Measurements from ENCODE around the gene ZNFX1.
"Not testable (repeated sequence)": the region's sequence is repeated elsewhere in the genome, so short reads cannot be mapped to it uniquely, and the experiment has no call there.

The ZNFX1 gene

GRCh38 chr20:49306903-49307620 is 29.2 kb upstream of the ZNFX1 start:
- H3K36me3 Mint-ChIP-seq: no peaks in the 10 kb centered on the region

GRCh38 chr20:49303065-49303552 is 25.3 kb upstream of the ZNFX1 start:
- H3K9me3 Mint-ChIP-seq: no peaks in the 10 kb centered on the region
- peaks cover 1% of the 10 kb centered on the region for H3K36me3 Mint-ChIP-seq
- H3K4me3 Mint-ChIP-seq: no peak overlapping the region
- H3K4me1 Mint-ChIP-seq: peaks cover 4% of the 10 kb centered on the region
- no peaks in the 10 kb centered on the region for H3K27me3 Mint-ChIP-seq
- H3K27ac Mint-ChIP-seq: no peak overlapping the region

More at GRCh38 chr20:49306903-49307620, 29.2 kb upstream of the ZNFX1 start:
- Mint-ChIP-seq H3K4me3 (no peak overlapping the region), H3K27me3 (no peaks in the 10 kb centered on the region), H3K27ac (no peak overlapping the region), H3K4me1 (peaks cover 4% of the 10 kb centered on the region), H3K9me3 (no peaks in the 10 kb centered on the region)

GRCh38 chr20:49297605-49298530 is 20.0 kb upstream of the ZNFX1 start:
- no peak overlapping the region for H3K4me3 Mint-ChIP-seq
- no peaks in the 10 kb centered on the region for H3K27me3 Mint-ChIP-seq
- H3K4me1 Mint-ChIP-seq: peaks cover 7% of the 10 kb centered on the region
- no peak overlapping the region for H3K27ac Mint-ChIP-seq
- H3K36me3 Mint-ChIP-seq: peaks cover 17% of the 10 kb centered on the region
- H3K9me3 Mint-ChIP-seq: no peaks in the 10 kb centered on the region

GRCh38 chr20:49294002-49294654 is 16.3 kb upstream of the ZNFX1 start:
- H3K27me3 Mint-ChIP-seq: not testable (repeated sequence)

GRCh38 chr20:49293122-49293521 is 15.3 kb upstream of the ZNFX1 start:
- H3K4me1 Mint-ChIP-seq: peaks cover 19% of the 10 kb centered on the region
- H3K4me3 Mint-ChIP-seq: no peak overlapping the region
- H3K27ac Mint-ChIP-seq: no peak overlapping the region
- peaks cover 44% of the 10 kb centered on the region for H3K36me3 Mint-ChIP-seq
- H3K9me3 Mint-ChIP-seq: no peaks in the 10 kb centered on the region
- no peaks in the 10 kb centered on the region for H3K27me3 Mint-ChIP-seq

More at GRCh38 chr20:49294002-49294654, 16.3 kb upstream of the ZNFX1 start:
- H3K9me3 Mint-ChIP-seq, H3K4me3 Mint-ChIP-seq, H3K27ac Mint-ChIP-seq: not testable (repeated sequence)
- Mint-ChIP-seq H3K36me3 (peaks cover 38% of the 10 kb centered on the region), H3K4me1 (peaks cover 14% of the 10 kb centered on the region)

- Mint-ChIP-seq H3K9me3 (peaks cover 3% of the 10 kb centered on the region), H3K36me3 (peaks cover 53% of the 10 kb centered on the region), H3K27ac (no peak overlapping the region)
These were observed 14.2 kb upstream of the ZNFX1 start for GRCh38 chr20:49292010-49292409.

GRCh38 chr20:49291200-49291599 is 13.3 kb upstream of the ZNFX1 start:
- peaks cover 60% of the 10 kb centered on the region for H3K36me3 Mint-ChIP-seq
- no peaks in the 10 kb centered on the region for H3K27me3 Mint-ChIP-seq
- H3K4me3 Mint-ChIP-seq: peak overlapping the region; percentile 45
- peak overlapping the region; percentile 89 for H3K27ac Mint-ChIP-seq
- peaks cover 4% of the 10 kb centered on the region for H3K9me3 Mint-ChIP-seq
- peaks cover 30% of the 10 kb centered on the region for H3K4me1 Mint-ChIP-seq

More at GRCh38 chr20:49292010-49292409, 14.2 kb upstream of the ZNFX1 start:
- H3K27me3 Mint-ChIP-seq: no peaks in the 10 kb centered on the region
- H3K4me3 Mint-ChIP-seq: no peak overlapping the region
- peaks cover 23% of the 10 kb centered on the region for H3K4me1 Mint-ChIP-seq

GRCh38 chr20:49290608-49291191 is 12.8 kb upstream of the ZNFX1 start:
- Mint-ChIP-seq H3K27ac (peak overlapping the region; percentile 89), H3K36me3 (peaks cover 65% of the 10 kb centered on the region), H3K4me1 (peaks cover 35% of the 10 kb centered on the region), H3K4me3 (peak overlapping the region; percentile 45), H3K27me3 (no peaks in the 10 kb centered on the region), H3K9me3 (peaks cover 5% of the 10 kb centered on the region)

GRCh38 chr20:49288784-49289696 is 11.2 kb upstream of the ZNFX1 start:
- H3K9me3 Mint-ChIP-seq: peaks cover 14% of the 10 kb centered on the region
- peaks cover 49% of the 10 kb centered on the region for H3K4me1 Mint-ChIP-seq
- no peak overlapping the region for H3K4me3 Mint-ChIP-seq

GRCh38 chr20:49288250-49288751 is 10.4 kb upstream of the ZNFX1 start:
- Mint-ChIP-seq H3K4me1 (peaks cover 56% of the 10 kb centered on the region), H3K4me3 (peak overlapping the region; percentile 73), H3K9me3 (peaks cover 22% of the 10 kb centered on the region), H3K27me3 (no peaks in the 10 kb centered on the region), H3K27ac (peak overlapping the region; percentile 65), H3K36me3 (peaks cover 78% of the 10 kb centered on the region)

More at GRCh38 chr20:49288784-49289696, 11.2 kb upstream of the ZNFX1 start:
- H3K27me3 Mint-ChIP-seq: no peaks in the 10 kb centered on the region
- peak overlapping the region; percentile 65 for H3K27ac Mint-ChIP-seq
- H3K36me3 Mint-ChIP-seq: peaks cover 73% of the 10 kb centered on the region

GRCh38 chr20:49287555-49288249 is 9.8 kb upstream of the ZNFX1 start:
- H3K4me3 Mint-ChIP-seq: peak overlapping the region; percentile 73
- peaks cover 78% of the 10 kb centered on the region for H3K36me3 Mint-ChIP-seq
- H3K4me1 Mint-ChIP-seq: peaks cover 62% of the 10 kb centered on the region
- H3K27me3 Mint-ChIP-seq: no peaks in the 10 kb centered on the region
- peaks cover 23% of the 10 kb centered on the region for H3K9me3 Mint-ChIP-seq
- peak overlapping the region; percentile 96 for H3K27ac Mint-ChIP-seq

- H3K27ac Mint-ChIP-seq: peak overlapping the region; percentile 96
- peaks cover 70% of the 10 kb centered on the region for H3K4me1 Mint-ChIP-seq
- H3K9me3 Mint-ChIP-seq: peaks cover 23% of the 10 kb centered on the region
- no peaks in the 10 kb centered on the region for H3K27me3 Mint-ChIP-seq
- H3K36me3 Mint-ChIP-seq: peaks cover 86% of the 10 kb centered on the region
- peak overlapping the region; percentile 73 for H3K4me3 Mint-ChIP-seq
These were observed 9.1 kb upstream of the ZNFX1 start for GRCh38 chr20:49286689-49287551.

Data from activated naive CD4-positive, alpha-beta T cell treated with anti-CD3 and anti-CD28 coated beads, Interleukin-2, amount 50 U/mL, for 24 hours (primary cell).